Omental fat pad (tissue), 4 donors: ENCODE measurements around the gene IL1B. TPM values are rescaled to one million over a fixed set of nuclear protein-coding genes. Genes with fewer than 3 reads are reported as not detected.

ENCODE experiments used
- ATAC-seq: fragments of 150-250 bp; one replicate; pipeline ENCODE4 v1.9.1; 2016; ENCODE audit warnings: mild to moderate bottlenecking, moderate library complexity; ENCODE audit not compliant: low FRiP score
- DNase-seq: peaks from one replicate; pipeline ENCODE4 v3.0.0-alpha.2; 2019; ENCODE audit warnings: low spot score
- total RNA-seq, 4 donors: library from RNA; depleted of rRNA; stranded (reverse); fragments of >200 nt; gene quantifications; one replicate each; pipeline ENCODE4 v1.1.0, GENCODE V29; 2016
- TF ChIP-seq, protein P1 (sequence below), 3 donors: fragments of 450-650 bp; IDR thresholded peaks; one replicate each; pipeline ENCODE4 v1.5.1; 2016 to 2017; ENCODE audit warnings: antibody characterized with exemption in 3 of 3, mild to moderate bottlenecking in 3 of 3, moderate library complexity in 2 of 3

IL1B gene
- total RNA-seq, 4 donors from 2014 or later, result 2.6 to 50.5 (median 7.3) TPM

DNA sequence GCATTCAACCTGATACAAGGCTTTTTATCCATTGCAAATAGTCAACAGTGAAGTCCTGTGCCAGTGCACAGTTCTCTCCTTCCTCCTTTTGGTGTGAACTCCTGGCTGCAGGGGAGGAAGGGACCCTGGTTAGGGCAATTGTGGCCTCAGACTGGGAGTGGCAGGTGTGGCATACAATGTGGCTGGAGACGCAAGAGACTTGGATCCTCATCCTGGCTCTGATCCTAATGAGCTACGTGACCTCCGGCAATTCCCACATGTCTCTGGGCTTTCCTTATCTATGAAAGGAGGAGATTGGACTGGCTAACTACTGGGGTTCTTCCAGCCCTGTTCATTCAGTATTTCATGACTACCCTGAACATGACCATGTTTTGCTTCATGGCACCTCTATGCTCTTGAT, 41.7 kb downstream of the IL1B start:
- DNase-seq (no peak), ATAC-seq (no peak)
- TF ChIP-seq, protein P1, sequence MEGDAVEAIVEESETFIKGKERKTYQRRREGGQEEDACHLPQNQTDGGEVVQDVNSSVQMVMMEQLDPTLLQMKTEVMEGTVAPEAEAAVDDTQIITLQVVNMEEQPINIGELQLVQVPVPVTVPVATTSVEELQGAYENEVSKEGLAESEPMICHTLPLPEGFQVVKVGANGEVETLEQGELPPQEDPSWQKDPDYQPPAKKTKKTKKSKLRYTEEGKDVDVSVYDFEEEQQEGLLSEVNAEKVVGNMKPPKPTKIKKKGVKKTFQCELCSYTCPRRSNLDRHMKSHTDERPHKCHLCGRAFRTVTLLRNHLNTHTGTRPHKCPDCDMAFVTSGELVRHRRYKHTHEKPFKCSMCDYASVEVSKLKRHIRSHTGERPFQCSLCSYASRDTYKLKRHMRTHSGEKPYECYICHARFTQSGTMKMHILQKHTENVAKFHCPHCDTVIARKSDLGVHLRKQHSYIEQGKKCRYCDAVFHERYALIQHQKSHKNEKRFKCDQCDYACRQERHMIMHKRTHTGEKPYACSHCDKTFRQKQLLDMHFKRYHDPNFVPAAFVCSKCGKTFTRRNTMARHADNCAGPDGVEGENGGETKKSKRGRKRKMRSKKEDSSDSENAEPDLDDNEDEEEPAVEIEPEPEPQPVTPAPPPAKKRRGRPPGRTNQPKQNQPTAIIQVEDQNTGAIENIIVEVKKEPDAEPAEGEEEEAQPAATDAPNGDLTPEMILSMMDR (IDR thresholded peaks at IDR 0.05), result no peak

DNA sequence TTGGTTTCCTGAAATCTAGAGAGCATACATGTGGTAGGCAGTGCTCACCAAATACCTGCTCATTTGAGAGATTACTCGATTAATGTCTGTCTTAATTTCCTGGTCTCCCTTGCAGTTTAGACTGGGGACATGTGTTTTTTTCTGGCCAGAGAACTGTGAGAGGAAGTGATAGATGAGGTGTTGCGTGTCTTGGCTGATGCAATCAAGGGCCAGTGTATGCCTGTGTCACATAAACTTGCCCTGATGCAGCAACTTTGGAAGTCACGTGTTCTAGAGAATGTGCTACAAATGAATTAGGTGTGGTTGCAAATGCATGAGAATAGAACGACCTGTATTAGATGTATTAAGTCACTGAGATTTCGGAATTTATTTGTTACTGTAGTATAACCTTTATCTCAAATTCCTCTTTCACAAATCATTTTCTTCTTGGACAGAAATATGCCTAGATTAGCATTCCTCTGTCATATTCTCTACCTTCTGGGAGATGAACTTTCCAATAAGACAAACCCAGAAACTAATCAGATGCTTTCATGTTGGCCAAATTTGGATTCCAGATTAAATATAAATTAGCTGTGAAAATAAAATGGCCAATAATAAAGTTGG, 42.3 kb downstream of the IL1B start:
- TF ChIP-seq, protein P1 (IDR thresholded peaks at IDR 0.05), result no peak
- ATAC-seq, result peak; percentile 75
- DNase-seq, result peak; percentile 69

DNA sequence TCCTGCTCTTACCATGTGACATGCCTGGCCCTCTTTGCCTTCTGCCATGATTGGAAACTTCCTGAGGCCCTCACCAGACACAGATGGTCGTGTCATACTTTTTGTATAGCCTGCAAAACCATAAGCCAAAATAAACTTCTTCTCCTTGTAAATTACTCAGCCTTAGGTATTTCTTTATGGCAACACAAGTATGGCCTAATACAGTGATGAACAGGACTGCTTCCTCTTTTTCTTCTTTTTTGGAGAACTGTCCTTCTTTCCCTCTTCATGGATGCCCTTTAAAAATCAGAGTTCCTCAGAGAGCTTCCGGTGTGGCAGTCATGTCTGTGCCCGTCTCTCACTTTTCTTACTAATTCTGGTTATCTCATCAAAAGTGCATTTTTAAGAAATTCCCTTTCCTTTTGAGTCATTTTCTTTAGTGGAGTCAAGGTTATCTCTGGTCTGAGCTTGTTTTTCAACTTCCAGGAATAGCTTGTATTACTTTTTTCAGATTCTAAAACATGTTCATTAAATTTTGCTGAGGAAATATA, 43.1 kb downstream of the IL1B start:
- TF ChIP-seq, protein P1 (IDR thresholded peaks at IDR 0.05), result no peak
- ATAC-seq (peak; percentile 73), DNase-seq (no peak)

DNA sequence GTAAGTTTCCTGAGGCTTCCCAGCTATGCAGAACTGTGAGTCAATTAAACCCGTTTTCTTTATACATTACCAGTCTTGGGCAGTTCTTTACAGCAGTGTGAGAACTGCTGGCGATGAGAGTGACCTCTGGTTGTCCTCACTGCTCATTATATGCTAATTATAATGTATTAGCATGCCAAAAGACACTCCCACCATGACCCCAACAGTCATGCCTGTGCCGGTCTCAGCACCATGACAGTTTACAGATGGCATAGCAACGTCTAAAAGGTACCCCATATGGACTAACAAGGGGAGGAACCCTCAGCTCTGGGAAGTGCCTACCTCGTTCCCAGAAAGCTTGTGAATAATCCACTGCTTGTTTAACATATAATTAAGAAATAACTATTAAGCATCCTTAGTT, 44.2 kb downstream of the IL1B start:
- TF ChIP-seq, protein P1 (IDR thresholded peaks at IDR 0.05), result no peak
- ATAC-seq, result no peak

DNA sequence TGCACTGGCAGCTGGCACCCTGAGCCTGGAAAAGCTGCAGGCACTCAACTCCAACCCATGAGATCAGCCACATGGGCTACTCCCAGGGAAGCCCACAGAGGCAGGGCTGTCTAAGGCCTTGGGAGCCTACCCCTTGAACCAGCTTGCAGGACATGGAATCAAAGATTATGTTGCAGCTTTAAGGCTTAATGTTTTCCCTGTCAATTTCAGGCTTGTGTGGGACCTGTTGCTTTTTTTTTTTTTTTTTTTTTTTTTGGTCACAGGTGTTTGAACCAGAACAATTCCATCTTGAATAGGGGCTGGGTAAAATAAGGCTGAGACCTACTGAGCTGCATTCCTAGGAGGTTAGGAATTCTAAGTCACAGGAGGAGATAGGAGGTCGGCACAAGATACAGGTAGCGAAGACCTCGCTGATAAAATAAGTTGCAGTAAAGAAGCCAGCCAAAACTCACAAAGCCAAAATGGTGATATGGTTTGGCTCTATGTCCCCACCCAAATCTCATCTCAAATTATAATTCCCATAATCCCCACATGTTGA, 44.8 kb downstream of the IL1B start:
- TF ChIP-seq, protein P1 (IDR thresholded peaks at IDR 0.05), result no peak
- ATAC-seq (no peak), DNase-seq (no peak)

More for the DNA sequence above, 44.2 kb downstream of the IL1B start:
- DNase-seq, result no peak

DNA sequence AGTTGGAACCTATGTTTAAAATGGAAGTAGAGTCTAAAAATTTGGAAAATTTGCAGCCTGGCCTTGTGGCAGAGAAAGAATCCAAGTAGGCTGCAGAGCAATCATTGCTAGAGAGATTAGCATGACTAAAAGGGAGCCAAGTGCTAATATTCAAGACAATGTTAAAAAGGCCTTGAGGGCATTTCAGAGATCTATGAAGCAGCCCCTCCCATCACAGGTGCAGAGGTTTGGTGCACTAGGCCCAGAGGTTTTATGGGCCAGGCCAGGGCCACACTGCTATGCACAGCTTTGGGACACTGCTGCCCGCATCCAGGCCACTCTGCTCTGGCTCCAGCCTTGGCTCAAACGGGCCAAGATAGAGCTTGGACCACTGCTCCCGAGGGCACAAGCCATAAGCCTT, 45.6 kb downstream of the IL1B start:
- no peak for ATAC-seq
- DNase-seq, result no peak
- TF ChIP-seq, protein P1 (IDR thresholded peaks at IDR 0.05), result no peak

DNA sequence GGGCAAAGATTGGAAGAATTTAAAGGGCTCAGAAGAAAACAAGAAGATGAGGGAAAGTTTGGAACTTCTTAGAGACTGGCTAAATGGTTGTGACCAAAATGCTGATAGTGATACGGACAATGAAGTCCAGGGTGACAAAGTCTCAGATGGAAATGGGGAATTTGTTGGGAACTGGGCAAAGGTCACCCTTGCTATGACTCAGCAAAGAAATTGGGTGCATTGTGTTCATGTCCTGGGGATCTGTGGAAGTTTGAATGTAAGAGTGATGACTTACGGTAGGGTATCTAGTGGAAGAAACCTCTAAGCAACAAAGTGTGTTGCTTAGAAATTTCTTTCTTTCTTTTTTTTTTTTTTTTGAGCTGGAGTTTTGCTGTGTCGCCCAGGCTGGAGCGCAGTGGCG, 46.3 kb downstream of the IL1B start:
- TF ChIP-seq, protein P1 (IDR thresholded peaks at IDR 0.05), result no peak
- ATAC-seq, result no peak
- DNase-seq, result no peak
